ENCODE data around the gene RAB40C. TPM values are rescaled to one million over a fixed set of nuclear protein-coding genes. Genes with fewer than 3 reads are reported as not detected.

The RAB40C gene
- total RNA-seq, 1 experiment from 2014 or later: 22.5 TPM

DNA sequence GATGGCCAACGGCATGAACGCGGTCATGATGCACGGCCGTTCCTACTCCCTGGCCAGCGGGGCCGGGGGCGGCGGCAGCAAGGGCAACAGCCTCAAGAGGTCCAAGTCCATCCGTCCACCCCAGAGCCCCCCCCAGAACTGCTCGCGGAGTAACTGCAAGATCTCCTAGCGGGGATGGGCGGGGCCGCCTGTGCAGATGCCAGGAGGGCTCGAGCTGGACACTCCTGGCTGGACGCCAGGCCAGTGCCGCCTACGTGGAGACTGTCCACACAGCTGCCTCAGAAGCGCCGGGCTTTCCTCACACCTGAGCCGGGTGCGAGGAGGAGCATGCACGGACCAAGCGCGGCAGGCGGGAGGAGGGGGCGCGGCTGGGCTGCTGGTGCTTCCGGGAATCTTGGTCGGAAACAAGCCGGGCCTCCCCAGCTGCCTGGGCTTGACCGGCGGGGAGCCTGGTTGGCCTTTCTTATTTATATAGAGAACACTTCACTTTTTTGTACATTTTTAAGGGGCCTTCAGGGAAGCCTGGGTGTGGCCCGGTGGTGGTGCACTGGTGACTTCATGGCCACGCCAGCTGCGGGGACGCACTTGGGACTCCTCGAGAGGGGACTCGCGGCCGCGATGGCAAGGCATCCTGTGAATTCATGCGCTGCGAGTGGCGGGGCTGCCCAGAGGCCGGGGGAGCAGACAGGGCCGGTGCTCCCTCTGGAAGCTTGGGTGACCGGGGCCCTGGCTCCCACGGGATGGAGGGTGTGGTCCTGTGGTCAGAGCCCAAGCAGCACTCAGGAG, 37.8 kb downstream of the RAB40C start:
- Mint-ChIP-seq H3K27me3 (ENCODE audit: low read depth) (no peaks in the 10 kb centered on the region), H3K4me3 (no peak overlapping the region), H3K4me1 (peaks cover 29% of the 10 kb centered on the region), H3K36me3 (peaks cover 3% of the 10 kb centered on the region; the same call in 1 of the 2 replicates), H3K9me3 (no peaks in the 10 kb centered on the region), H3K27ac (no peak overlapping the region)
- ChIA-PET CTCF (interaction anchor here (1.0 to 2.2 kb wide), 2 partner anchors 21 to 45 kb away, joined by 4 to 8 read pairs; partner anchors contain the start of gene WDR90), POLR2A (no interaction called here)
- TF ChIP-seq ESRRA (CRISPR knock-in tag; IDR thresholded peaks at IDR 0.05; ENCODE audit: borderline replicate concordance) (no peak), ATF1 (CRISPR knock-in tag; IDR thresholded peaks at IDR 0.05) (no peak)
- TF ChIP-seq, protein P1, sequence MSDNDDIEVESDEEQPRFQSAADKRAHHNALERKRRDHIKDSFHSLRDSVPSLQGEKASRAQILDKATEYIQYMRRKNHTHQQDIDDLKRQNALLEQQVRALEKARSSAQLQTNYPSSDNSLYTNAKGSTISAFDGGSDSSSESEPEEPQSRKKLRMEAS (CRISPR knock-in tag; IDR thresholded peaks at IDR 0.05): peak; percentile 17; the same call in 1 of the 2 replicates
- TF ChIP-seq, protein P2, sequence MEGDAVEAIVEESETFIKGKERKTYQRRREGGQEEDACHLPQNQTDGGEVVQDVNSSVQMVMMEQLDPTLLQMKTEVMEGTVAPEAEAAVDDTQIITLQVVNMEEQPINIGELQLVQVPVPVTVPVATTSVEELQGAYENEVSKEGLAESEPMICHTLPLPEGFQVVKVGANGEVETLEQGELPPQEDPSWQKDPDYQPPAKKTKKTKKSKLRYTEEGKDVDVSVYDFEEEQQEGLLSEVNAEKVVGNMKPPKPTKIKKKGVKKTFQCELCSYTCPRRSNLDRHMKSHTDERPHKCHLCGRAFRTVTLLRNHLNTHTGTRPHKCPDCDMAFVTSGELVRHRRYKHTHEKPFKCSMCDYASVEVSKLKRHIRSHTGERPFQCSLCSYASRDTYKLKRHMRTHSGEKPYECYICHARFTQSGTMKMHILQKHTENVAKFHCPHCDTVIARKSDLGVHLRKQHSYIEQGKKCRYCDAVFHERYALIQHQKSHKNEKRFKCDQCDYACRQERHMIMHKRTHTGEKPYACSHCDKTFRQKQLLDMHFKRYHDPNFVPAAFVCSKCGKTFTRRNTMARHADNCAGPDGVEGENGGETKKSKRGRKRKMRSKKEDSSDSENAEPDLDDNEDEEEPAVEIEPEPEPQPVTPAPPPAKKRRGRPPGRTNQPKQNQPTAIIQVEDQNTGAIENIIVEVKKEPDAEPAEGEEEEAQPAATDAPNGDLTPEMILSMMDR (IDR thresholded peaks at IDR 0.05): no peak
- DNase-seq (ENCODE audit: low spot score) (no peak), ATAC-seq (no peak)

DNA sequence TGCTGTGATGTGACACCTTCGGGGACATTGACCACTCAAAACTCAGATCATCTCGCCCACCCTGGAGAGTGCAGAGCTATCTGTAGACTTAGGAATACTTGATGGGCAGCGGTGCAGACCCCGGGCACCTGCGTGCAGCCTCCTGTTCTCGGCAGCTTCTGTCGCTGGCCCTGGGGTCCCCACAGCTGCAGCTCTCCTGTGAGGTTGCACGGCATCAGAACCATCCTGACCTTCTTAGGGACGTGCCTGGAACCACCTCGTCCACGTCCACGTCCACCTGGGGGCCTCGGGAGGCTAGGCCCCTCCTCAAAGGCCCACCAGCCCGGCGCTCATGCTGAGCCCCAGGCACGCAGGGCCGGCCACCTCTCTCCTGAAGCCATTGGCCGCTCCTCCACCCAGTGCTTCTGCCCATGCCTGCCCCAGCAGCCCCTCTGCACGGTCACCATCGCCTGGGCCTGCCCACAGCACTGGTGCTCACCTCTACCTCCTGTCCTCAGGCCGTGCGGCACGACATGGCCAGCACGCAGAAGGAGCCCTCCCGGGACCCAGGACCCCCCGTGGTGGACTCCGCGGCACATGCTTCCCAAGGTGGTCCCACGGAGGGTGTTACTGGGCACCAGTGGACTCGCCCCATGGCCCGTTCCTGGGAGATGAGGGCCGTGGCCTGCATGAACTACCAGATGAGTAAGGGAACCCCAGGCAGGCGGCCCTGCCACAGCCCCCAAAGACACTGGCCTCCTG, 38.6 kb downstream of the RAB40C start:
- no peak for TF ChIP-seq ZNF423 (CRISPR knock-in tag; IDR thresholded peaks at IDR 0.05)
- TF ChIP-seq JUN (CRISPR knock-in tag; IDR thresholded peaks at IDR 0.05): no peak
- no peak for TF ChIP-seq ZSCAN18 (CRISPR knock-in tag; IDR thresholded peaks at IDR 0.05)
- TF ChIP-seq ZNF671 (CRISPR knock-in tag; IDR thresholded peaks at IDR 0.05): no peak
- TF ChIP-seq NFATC4 (CRISPR knock-in tag; IDR thresholded peaks at IDR 0.05): no peak
- TF ChIP-seq ZBTB43 (CRISPR knock-in tag; IDR thresholded peaks at IDR 0.05): no peak
- no peak for TF ChIP-seq CREM (CRISPR knock-in tag; IDR thresholded peaks at IDR 0.05)
- no peak for TF ChIP-seq JAZF1 (CRISPR knock-in tag; IDR thresholded peaks at IDR 0.05)
- TF ChIP-seq KAT7 (CRISPR knock-in tag; IDR thresholded peaks at IDR 0.05; ENCODE audit: borderline replicate concordance): no peak
- TF ChIP-seq SMAD4 (CRISPR knock-in tag; IDR thresholded peaks at IDR 0.05): no peak
- TF ChIP-seq RELA (CRISPR knock-in tag; IDR thresholded peaks at IDR 0.05; ENCODE audit: borderline replicate concordance): no peak
- TF ChIP-seq TEAD4 (CRISPR knock-in tag; IDR thresholded peaks at IDR 0.05): no peak
- Mint-ChIP-seq H3K4me1 (peaks cover 24% of the 10 kb centered on the region), H3K36me3 (peaks cover 3% of the 10 kb centered on the region; the same call in 1 of the 2 replicates), H3K9me3 (no peaks in the 10 kb centered on the region), H3K27ac (peak overlapping the region; percentile 89), H3K4me3 (no peak overlapping the region), H3K27me3 (ENCODE audit: low read depth) (no peaks in the 10 kb centered on the region)
- ChIA-PET CTCF (interaction anchor here (1.0 to 2.2 kb wide), 2 partner anchors 20 to 46 kb away, joined by 4 to 8 read pairs; partner anchors contain the start of gene WDR90), POLR2A (no interaction called here)
- ATAC-seq (no peak), DNase-seq (ENCODE audit: low spot score) (no peak)

Measured in WTC11 (cell line).